ENCODE results near the gene SERINC2. TPM values are rescaled to one million over a fixed set of nuclear protein-coding genes. Genes with fewer than 3 reads are reported as not detected.
A peak's percentile ranks its signal among the peaks of the same experiment; 100 is the strongest.

The SERINC2 gene
- total RNA-seq, 1 experiment from 2014 or later = 14.1 TPM

DNA sequence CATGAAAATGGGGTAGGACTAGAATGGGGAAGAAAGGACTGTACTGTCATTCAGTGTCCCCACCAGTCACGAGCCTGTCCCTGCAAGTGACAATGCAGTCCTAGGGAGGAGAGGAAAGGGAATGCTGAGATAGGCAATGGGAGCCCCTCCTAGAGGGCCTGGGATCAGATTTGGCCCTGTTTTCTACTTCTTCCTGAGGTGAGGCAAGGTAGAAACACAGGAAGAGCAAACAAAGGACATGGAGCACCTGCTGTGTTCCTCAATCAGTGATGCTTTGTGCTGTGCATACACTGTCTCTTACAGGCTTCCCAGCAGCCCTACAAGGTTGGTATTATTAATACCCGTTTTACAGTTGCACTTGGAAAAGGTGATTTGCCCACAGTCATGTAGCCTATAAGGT, 46.2 kb upstream of the SERINC2 start:
- Histone ChIP-seq H3K9me3 (ENCODE audit: control insufficient read depth, low read depth, low read length) (no peaks in the 10 kb centered on the region), H2BK12ac (ENCODE audit: insufficient read length, low read depth, low read length) (no peak overlapping the region), H3K18ac (ENCODE audit: insufficient read length, low read depth, low read length) (no peak overlapping the region), H4K20me1 (ENCODE audit: control insufficient read depth, insufficient read depth, insufficient read length) (no peaks in the 10 kb centered on the region), H2AFZ (ENCODE audit: low read length) (no peak overlapping the region), H3K56ac (ENCODE audit: insufficient read length, low read depth, low read length) (no peak overlapping the region), H3K4me1 (ENCODE audit: insufficient read depth, low read length) (peaks cover 3% of the 10 kb centered on the region; the same call in 1 of the 2 replicates), H3K27me3 (ENCODE audit: insufficient read depth, low read length) (no peaks in the 10 kb centered on the region), H3K79me1 (ENCODE audit: insufficient read depth, low read depth, low read length, poor library complexity, severe bottlenecking) (no peaks in the 10 kb centered on the region), H4K5ac (ENCODE audit: insufficient read length, low read depth, low read length) (no peak overlapping the region), H3T11ph (ENCODE audit: low read length) (no peak overlapping the region), H3K14ac (ENCODE audit: insufficient read depth, low read length) (no peak overlapping the region), H3K23me2 (ENCODE audit: insufficient read length, low read depth, low read length, poor library complexity, severe bottlenecking) (no peaks in the 10 kb centered on the region), H4K8ac (replicated peaks; ENCODE audit: insufficient read length, low read depth, low read length) (no peak overlapping the region), H4K91ac (ENCODE audit: insufficient read length, low read depth, low read length) (no peak overlapping the region), H3K23ac (ENCODE audit: insufficient read length, low read depth, low read length) (no peak overlapping the region), H2BK15ac (ENCODE audit: low read depth, low read length) (no peak overlapping the region), H3K79me2 (ENCODE audit: insufficient read depth, low read length) (no peaks in the 10 kb centered on the region), H2BK5ac (ENCODE audit: insufficient read length, low read length) (no peak overlapping the region), H2BK20ac (ENCODE audit: low read depth, low read length, poor library complexity, severe bottlenecking) (no peak overlapping the region), H3K4ac (ENCODE audit: low read depth, low read length) (no peak overlapping the region), H3K9ac (ENCODE audit: extremely low read depth, insufficient read length, low read length) (no peak overlapping the region), H3K27ac (ENCODE audit: insufficient read length, low read depth, low read length) (no peak overlapping the region), H3K4me2 (ENCODE audit: insufficient read depth, insufficient read length, low read length) (no peak overlapping the region), H2AK5ac (ENCODE audit: insufficient read length, low read length) (no peak overlapping the region), H2BK120ac (ENCODE audit: low read depth, low read length, poor library complexity, severe bottlenecking) (no peak overlapping the region)
- Mint-ChIP-seq H3K4me3 (peak overlapping the region in 1 of 2 experiments; percentile 13; a peak in 1 of 5 replicates), H3K9me3 (no peaks in the 10 kb centered on the region), H3K36me3 (ENCODE audit: insufficient read depth in 1 of 3, low read depth in 3 of 3) (peaks cover 19 to 39% (median 26%) of the 10 kb centered on the region in 3 experiments; a peak in 6 of 7 replicates), H3K27ac (peak overlapping the region in 2 of 3 experiments; percentile 89 to 93; a peak in 4 of 7 replicates), H3K27me3 (ENCODE audit: low read depth) (peaks cover 4% of the 10 kb centered on the region), H3K4me1 (peaks cover 24 to 39% of the 10 kb centered on the region in 2 experiments)
- DNase-seq = no peak
- TF ChIP-seq, protein P1, sequence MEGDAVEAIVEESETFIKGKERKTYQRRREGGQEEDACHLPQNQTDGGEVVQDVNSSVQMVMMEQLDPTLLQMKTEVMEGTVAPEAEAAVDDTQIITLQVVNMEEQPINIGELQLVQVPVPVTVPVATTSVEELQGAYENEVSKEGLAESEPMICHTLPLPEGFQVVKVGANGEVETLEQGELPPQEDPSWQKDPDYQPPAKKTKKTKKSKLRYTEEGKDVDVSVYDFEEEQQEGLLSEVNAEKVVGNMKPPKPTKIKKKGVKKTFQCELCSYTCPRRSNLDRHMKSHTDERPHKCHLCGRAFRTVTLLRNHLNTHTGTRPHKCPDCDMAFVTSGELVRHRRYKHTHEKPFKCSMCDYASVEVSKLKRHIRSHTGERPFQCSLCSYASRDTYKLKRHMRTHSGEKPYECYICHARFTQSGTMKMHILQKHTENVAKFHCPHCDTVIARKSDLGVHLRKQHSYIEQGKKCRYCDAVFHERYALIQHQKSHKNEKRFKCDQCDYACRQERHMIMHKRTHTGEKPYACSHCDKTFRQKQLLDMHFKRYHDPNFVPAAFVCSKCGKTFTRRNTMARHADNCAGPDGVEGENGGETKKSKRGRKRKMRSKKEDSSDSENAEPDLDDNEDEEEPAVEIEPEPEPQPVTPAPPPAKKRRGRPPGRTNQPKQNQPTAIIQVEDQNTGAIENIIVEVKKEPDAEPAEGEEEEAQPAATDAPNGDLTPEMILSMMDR (conservative IDR thresholded peaks at IDR 0.05) = no peak
- WGBS (ENCODE audit: extremely low coverage, insufficient read length, low lambda C conversion rate) = no CpG with 5 or more reads among the region's 2 CpGs
